ENCODE results near the gene MYO5A.
"Not testable (repeated sequence)": the region's sequence is repeated elsewhere in the genome, so short reads cannot be mapped to it uniquely, and the experiment has no call there.

MYO5A gene

GRCh38 chr15:52528564-52529340, at the start of gene MYO5A:
MYO5A (minus strand) TSS chr15:52528880; CDS start chr15:52528806, 74 bp downstream.
- DNase-seq = no peak

DNA sequence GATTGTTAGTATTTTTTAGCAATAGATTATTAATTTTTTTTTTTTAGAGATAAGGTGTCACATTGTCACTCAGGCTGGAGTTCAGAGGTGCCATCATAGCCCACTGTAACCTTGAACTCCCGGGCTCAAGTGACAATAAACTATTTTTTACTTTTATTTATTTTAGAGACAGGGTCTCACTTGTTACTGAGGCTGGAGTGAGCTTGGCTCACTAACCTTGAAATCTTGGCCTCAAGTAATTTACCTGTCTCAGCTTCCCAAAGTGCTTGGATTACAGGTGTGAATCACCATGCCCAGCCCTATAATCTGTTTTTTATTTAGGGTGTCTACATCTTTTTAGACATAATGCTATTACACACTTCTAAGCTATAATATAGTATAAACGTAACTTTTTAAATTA, 48.0 kb upstream of the MYO5A start:
- no peak for DNase-seq

DNA sequence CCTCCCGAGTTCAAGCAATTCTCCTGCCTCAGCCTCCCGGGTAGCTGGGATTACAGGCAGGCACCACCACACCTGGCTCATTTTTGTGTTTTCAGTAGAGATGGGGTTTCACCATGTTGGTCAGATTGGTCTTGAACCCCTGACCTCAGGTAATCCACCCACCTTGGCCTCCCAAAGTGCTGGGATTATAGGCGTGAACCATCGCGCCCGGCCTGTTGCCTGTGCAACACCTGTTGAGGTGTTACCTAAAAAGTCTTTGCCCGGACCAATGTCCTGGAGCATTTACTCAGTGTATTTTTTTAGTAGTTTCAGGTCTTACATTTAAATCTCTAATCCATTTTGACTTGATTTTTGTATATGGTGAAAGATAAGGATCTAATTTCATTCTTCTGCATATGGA, 46.9 kb upstream of the MYO5A start:
- DNase-seq = not testable (repeated sequence)

DNA sequence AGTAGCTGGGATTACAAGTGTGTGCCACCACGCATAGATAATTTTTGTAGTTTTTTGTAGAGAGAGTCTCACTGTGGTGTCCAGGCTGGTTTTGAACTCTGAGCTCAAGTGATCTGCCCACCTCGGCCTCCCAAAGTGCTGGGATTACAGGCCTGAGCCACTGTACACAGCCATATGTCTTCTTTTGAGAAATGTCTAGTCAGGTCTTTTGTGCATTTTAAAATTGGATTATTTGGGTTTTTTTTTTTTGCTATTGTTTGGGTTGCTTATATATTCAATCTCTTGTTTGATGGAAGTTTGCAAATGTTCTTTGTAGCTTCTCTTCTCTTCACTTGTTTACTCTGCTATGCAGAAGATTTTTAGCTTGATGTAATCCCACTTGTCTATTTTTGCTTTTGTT, 46.4 kb upstream of the MYO5A start:
- DNase-seq = no peak

GRCh38 chr15:52574623-52575022, 45.9 kb upstream of the MYO5A start:
- not testable (repeated sequence) for DNase-seq

DNA sequence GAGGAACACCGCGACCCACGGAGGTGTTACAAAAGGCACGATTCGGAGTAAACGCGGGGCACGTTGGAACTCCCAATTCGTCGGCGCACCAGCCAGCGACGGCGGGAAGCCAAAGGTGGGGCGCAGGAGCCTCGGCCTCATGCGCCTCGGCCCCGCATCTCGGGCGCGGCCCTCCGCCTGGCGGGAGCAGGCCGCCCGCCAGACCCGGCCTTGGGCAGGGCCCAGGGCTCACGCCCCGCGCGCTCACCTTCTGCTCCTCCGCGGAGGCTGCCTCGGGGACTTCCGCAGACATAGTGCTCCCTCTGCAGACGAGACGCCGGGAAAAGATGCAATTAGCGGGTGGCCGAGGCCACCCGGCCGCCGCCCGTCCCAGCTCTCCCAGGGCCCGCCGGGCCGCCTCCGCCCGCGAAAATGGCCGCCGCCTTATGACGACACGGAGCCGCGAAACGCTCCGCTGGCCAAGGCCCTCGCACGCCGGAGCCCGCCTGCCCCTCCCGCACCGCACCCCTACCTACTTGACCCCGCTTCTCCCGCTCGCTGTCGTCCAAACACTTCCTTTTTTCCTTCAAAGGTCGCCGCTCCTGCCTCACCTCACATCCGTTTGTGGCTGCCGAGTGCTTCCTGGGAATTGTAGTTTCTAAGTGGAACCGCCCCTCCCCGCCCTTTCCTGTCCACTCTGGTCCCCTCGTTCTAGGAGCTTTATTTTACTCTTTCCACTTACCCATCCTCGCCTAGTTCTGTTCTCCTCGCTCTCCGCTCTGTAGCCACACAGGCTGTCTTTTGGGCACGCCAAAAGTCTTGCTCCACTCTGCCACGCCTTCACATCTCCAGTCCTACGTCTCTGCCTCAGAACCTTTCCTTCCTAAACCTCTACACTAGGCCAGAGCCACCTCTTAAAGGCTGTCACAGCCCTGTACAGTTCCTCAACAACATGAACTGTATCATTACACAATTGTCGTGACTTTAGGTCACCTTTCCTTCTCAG, 40.2 kb upstream of the MYO5A start, which contains the start of gene ARPP19:
TSS of gene ARPP19 (minus strand) at position 430 of the 985 bp plus-strand sequence. CDS start at position 292, 138 bp downstream.
- DNase-seq = peak; percentile 74

DNA sequence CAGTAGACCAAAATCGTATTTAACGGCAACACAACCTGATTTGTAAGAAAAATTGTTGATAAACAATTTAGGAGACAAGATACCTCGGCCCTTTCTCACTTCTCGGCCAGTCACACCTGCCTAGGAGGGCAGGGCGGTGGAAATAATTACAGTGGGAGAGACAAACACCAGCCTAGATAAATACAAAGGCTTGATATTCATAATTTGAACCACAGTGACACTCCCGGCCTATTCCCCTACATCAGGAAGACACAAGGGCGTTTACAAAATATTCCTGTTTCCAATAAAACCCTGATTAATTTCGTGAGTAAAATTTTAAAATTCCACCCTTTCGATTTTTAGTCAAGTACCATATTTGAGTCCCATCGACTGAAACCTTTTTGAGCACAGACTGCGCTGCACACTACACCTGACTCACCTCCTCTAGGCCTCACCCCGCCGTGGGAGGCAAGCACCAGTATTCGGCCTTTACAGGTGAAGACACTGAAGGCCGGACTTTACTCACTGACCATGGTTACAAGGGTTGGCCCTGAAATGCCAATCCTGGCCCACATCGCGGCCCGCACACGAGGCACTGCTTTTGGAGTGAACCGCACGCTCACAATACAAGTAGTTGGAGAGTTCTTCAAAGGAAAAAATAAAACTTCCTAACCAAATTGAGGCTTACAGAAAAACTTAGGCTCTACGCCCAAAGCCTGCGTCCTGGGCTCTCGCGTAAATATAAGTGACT, 39.4 kb upstream of the MYO5A start:
- DNase-seq = peak; percentile 26

GRCh38 chr15:52566889-52567288, 38.2 kb upstream of the MYO5A start:
- no peak for DNase-seq

DNA sequence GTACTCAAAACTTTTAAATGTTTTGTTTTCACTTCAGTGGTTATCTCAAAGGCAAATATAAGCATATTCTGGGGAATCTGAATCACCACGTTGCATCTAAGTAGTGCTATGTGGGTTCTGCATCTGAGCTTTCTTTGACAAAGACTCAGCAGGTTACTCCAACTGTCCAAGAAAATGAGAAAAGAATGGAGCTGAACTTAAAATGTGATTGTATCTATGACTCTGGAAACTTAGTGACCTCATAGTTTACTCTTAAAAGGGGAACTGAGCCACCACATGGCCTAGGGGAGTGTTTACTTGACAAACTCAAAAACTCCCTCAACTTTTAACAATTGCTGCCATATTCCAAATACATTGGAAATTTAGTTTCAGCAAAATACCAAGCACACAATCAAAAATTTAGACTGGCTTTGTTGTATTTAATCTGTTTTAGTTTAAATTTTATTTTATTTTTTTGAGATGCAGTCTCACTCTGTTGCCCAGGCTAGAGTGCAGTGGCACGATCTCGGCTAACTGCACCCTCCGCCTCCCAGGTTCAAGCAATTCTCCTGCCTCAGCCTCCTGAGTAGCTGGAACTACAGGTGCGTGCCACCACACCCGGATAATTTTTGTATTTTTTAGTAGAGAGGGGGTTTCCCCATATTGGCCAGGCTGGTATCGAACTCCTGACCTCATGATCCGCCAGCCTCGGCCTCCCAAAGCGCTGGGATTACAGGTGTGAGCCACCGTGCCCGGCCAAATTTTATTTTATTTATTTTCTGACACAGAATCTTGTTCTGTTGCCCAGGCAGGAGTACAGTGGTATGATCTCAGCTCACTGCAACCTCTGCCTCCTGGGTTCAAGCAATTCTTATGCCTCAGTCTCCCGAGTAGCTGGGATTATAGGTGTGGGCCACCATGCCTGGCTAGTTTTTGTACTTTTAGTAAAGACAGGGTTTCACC, 37.0 kb upstream of the MYO5A start:
- DNase-seq = not testable (repeated sequence)

GRCh38 chr15:52563501-52564060, 34.9 kb upstream of the MYO5A start:
- no peak for DNase-seq

GRCh38 chr15:52559575-52559974, 30.9 kb upstream of the MYO5A start:
- no peak for DNase-seq

GRCh38 chr15:52559022-52559421, 30.3 kb upstream of the MYO5A start:
- no peak for DNase-seq

GRCh38 chr15:52558196-52558595, 29.5 kb upstream of the MYO5A start:
- no peak for DNase-seq

GRCh38 chr15:52557274-52557641, 28.6 kb upstream of the MYO5A start:
- DNase-seq = no peak

GRCh38 chr15:52556524-52557273, 28.0 kb upstream of the MYO5A start:
- DNase-seq = no peak

GRCh38 chr15:52552303-52552702, 23.6 kb upstream of the MYO5A start:
- no peak for DNase-seq

DNA sequence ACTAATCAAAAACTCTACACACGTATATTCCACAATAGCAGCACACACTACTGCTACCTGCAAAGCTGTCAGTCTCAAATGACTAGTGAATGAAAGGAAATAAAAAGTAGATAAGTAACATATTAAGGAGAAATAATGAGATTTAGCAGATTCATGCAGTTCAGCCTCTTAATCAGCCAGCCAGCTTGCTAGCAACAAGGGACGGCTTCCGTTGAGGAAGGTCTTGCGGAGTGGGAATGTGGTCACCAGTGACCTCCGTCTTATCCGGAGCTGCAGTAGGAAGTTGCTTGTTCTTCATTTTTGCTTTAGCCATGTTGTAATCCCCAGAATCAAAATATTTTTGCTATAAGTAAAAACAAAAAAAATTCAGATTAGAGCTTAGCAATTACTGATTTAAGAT, 23.1 kb upstream of the MYO5A start:
- no peak for DNase-seq

GRCh38 chr15:52551186-52551585, 22.5 kb upstream of the MYO5A start:
- not testable (repeated sequence) for DNase-seq

DNA sequence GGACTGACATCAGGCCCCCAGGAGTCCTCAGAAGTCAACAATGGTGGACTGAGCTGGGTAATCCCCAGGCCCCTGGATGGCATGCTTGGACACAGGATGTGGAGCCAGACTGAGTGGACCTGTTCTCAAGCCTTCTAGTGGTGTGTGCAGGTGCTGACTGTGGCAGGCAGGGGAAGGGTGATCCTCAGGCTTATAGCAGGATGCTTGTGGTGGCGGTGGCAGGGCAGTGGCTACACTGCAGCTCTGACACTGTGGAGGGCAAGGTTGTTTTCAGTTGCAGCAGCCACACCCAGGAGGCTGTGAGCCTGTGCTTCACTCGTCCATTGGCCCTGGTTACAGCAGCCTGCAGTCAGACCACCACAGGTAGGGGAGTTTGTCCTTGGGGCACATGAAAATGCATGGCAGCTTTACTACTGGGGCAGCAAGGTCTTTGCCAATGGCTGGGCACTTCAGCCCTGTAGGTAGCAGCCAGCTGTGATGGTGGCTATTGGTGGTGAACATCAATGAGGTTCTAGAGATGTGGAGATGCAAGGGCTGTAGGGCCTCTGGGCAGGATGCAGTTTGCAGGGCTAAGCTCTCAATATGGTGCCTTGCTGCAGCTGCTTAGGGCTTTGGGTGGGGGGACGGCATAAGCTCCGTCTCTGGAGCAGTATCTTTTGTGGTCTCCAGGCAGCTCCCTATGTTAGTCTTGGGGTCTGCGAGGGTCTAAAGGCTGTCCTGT, 17.5 kb upstream of the MYO5A start:
- no peak for DNase-seq
